ENCODE results near the gene KRTAP19-2. TPM values are rescaled to one million over a fixed set of nuclear protein-coding genes. Genes with fewer than 3 reads are reported as not detected.

The KRTAP19-2 gene, protein sequence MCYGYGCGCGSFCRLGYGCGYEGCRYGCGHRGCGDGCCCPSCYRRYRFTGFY
- total RNA-seq (2021; ENCODE audit: unreplicated experiment) (not detected), Bru-seq, nascent RNA (not detected), BruChase-seq, experiment 1, labeled RNA remaining after a 2-hour chase (not detected), BruChase-seq, experiment 2, labeled RNA remaining after a 6-hour chase (not detected)
- not detected for polyA plus RNA-seq (2012; ENCODE audit: insufficient read length)
- long read RNA-seq: 0 reads

DNA sequence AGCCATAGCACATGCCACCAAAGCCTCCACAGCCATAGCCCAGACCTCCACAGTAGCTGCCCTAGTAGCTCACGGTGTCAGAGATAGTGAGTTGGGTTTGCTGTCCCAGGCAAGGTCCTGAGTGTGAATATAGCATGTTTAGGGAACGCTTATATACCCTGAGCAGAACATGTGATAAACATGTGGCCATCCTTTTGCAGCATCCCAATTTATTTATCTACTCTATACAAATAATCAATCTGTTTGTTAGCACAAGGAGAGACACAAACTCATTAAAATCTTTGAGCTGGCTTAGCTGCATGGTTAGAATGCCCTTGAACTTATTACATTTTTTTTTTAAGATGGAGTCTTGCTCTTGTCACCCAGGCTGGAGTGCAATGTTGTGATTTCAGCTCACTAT is at the start of gene KRTAP19-2:
TSS of gene KRTAP19-2 (minus strand) at position 101 of the 400 bp plus-strand sequence. CDS start at position 13, 88 bp downstream.
- DNase-seq (ENCODE audit: low read depth, low spot score): no peak
- no peaks in the 10 kb centered on the region for H3K27me3 ChIP-seq (ENCODE audit: control insufficient read depth, insufficient read depth, low read length)
- H3K4me3 ChIP-seq (ENCODE audit: low read depth in 2 of 2, low read length in 2 of 2): no peak within 1 kb of the TSS
- BruUV-seq (replicated peaks): no TSS peak
- no peak for ATAC-seq
- TF ChIP-seq, protein P1, sequence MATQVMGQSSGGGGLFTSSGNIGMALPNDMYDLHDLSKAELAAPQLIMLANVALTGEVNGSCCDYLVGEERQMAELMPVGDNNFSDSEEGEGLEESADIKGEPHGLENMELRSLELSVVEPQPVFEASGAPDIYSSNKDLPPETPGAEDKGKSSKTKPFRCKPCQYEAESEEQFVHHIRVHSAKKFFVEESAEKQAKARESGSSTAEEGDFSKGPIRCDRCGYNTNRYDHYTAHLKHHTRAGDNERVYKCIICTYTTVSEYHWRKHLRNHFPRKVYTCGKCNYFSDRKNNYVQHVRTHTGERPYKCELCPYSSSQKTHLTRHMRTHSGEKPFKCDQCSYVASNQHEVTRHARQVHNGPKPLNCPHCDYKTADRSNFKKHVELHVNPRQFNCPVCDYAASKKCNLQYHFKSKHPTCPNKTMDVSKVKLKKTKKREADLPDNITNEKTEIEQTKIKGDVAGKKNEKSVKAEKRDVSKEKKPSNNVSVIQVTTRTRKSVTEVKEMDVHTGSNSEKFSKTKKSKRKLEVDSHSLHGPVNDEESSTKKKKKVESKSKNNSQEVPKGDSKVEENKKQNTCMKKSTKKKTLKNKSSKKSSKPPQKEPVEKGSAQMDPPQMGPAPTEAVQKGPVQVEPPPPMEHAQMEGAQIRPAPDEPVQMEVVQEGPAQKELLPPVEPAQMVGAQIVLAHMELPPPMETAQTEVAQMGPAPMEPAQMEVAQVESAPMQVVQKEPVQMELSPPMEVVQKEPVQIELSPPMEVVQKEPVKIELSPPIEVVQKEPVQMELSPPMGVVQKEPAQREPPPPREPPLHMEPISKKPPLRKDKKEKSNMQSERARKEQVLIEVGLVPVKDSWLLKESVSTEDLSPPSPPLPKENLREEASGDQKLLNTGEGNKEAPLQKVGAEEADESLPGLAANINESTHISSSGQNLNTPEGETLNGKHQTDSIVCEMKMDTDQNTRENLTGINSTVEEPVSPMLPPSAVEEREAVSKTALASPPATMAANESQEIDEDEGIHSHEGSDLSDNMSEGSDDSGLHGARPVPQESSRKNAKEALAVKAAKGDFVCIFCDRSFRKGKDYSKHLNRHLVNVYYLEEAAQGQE (IDR thresholded peaks at IDR 0.05; ENCODE audit: insufficient read depth in 1 of 2, low read depth in 2 of 2, low read length in 1 of 2): no peak
- TF ChIP-seq, protein P2, sequence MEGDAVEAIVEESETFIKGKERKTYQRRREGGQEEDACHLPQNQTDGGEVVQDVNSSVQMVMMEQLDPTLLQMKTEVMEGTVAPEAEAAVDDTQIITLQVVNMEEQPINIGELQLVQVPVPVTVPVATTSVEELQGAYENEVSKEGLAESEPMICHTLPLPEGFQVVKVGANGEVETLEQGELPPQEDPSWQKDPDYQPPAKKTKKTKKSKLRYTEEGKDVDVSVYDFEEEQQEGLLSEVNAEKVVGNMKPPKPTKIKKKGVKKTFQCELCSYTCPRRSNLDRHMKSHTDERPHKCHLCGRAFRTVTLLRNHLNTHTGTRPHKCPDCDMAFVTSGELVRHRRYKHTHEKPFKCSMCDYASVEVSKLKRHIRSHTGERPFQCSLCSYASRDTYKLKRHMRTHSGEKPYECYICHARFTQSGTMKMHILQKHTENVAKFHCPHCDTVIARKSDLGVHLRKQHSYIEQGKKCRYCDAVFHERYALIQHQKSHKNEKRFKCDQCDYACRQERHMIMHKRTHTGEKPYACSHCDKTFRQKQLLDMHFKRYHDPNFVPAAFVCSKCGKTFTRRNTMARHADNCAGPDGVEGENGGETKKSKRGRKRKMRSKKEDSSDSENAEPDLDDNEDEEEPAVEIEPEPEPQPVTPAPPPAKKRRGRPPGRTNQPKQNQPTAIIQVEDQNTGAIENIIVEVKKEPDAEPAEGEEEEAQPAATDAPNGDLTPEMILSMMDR (IDR thresholded peaks at IDR 0.05): no peak
- TF ChIP-seq POLR2AphosphoS5 (IDR thresholded peaks at IDR 0.05; ENCODE audit: low read depth, low read length): no peak
- TF ChIP-seq TCF7L2 (IDR thresholded peaks at IDR 0.05; ENCODE audit: low read depth, low read length): no peak
- TF ChIP-seq SIN3A (IDR thresholded peaks at IDR 0.05; ENCODE audit: borderline replicate concordance, insufficient read depth, low read depth, low read length): no peak
- in situ Hi-C loops (cut with HindIII; ENCODE audit: low pct_unique_long_range_greater_than_20kb, low sequenced_read_pairs) (no loop called here), intact Hi-C loops (cut with micrococcal nuclease; ENCODE audit: unreplicated experiment) (no loop called here)
- no peaks in the 10 kb centered on the region for H3K4me1 ChIP-seq (ENCODE audit: control insufficient read depth, insufficient read depth, low read length)
- H3K9me3 ChIP-seq (ENCODE audit: control insufficient read depth, insufficient read depth, low read depth, low read length): no peaks in the 10 kb centered on the region
- no peaks in the 10 kb centered on the region for H3K36me3 ChIP-seq (ENCODE audit: control insufficient read depth, insufficient read depth, low read length)
- ChIA-PET CTCF (no interaction called here), POLR2A (no interaction called here)
- no peak within 1 kb of the TSS for H3K27ac ChIP-seq (ENCODE audit: low read length)

DNA sequence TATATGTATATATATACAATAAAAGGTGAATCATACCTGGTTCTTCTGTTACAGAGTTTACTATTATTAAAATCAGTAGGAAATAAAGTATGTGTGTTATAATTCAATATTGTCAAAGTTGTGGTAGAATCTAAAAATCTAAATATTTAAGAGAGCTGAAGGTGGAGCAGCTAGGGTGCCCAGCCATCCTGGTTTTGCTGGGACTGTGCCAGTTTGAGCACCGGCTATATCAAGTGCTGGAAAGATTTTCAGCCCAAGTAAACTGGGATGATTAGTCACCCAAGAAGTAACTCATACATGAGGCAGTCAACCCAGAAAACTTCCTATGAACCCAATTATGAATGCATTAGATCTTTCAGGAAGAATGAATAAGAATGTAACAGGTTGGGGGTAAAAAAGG is 31.6 kb upstream of the KRTAP19-2 start:
- POLR2A ChIA-PET: no interaction called here
- no peak for TF ChIP-seq SIN3A (IDR thresholded peaks at IDR 0.05; ENCODE audit: borderline replicate concordance, insufficient read depth, low read depth, low read length)
- no peak for TF ChIP-seq TCF7L2 (IDR thresholded peaks at IDR 0.05; ENCODE audit: low read depth, low read length)
- TF ChIP-seq POLR2AphosphoS5 (IDR thresholded peaks at IDR 0.05; ENCODE audit: low read depth, low read length): no peak
- TF ChIP-seq, protein P1 (IDR thresholded peaks at IDR 0.05; ENCODE audit: insufficient read depth in 1 of 2, low read depth in 2 of 2, low read length in 1 of 2): no peak
- TF ChIP-seq, protein P2 (IDR thresholded peaks at IDR 0.05): no peak
- intact Hi-C loops (cut with micrococcal nuclease; ENCODE audit: unreplicated experiment): no loop called here
- ATAC-seq (no peak), DNase-seq (ENCODE audit: low read depth, low spot score) (no peak)
- in situ Hi-C loops (cut with HindIII; ENCODE audit: low pct_unique_long_range_greater_than_20kb, low sequenced_read_pairs): no loop called here
- CTCF ChIA-PET: no interaction called here
- H3K27me3 ChIP-seq (ENCODE audit: control insufficient read depth, insufficient read depth, low read length): no peaks in the 10 kb centered on the region
- H3K4me3 ChIP-seq (ENCODE audit: low read depth in 2 of 2, low read length in 2 of 2): no peak overlapping the region
- H3K27ac ChIP-seq (ENCODE audit: low read length): no peak overlapping the region
- no peaks in the 10 kb centered on the region for H3K36me3 ChIP-seq (ENCODE audit: control insufficient read depth, insufficient read depth, low read length)
- H3K4me1 ChIP-seq (ENCODE audit: control insufficient read depth, insufficient read depth, low read length): no peaks in the 10 kb centered on the region
- H3K9me3 ChIP-seq (ENCODE audit: control insufficient read depth, insufficient read depth, low read depth, low read length): no peaks in the 10 kb centered on the region
- no TSS peak for BruUV-seq (replicated peaks)
